DND-41 (cell line): ENCODE measurements around the gene ZNF675.
A peak's percentile ranks its signal among the peaks of the same experiment; 100 is the strongest.
"Not testable (repeated sequence)": the region's sequence is repeated elsewhere in the genome, so short reads cannot be mapped to it uniquely, and the experiment has no call there.

Source experiments
- ATAC-seq: fragments of 200-7000 bp; cut with Tn5 transposase; 3 replicates; pipeline ENCODE4 v1.9.1; 2021; ENCODE audit warnings: low read depth; ENCODE audit not compliant: insufficient read depth
- DNase-seq: peaks from one replicate; pipeline ENCODE4 v3.0.0-alpha.2; 2020
- H2AFZ ChIP-seq: 2 replicates; pipeline ENCODE4 v1.6.0; 2012; ENCODE audit warnings: low read depth, low read length
- H3K27ac ChIP-seq: 2 replicates; pipeline ENCODE4 v1.5.1; 2012; ENCODE audit warnings: low read length, inconsistent platforms
- H3K27me3 ChIP-seq: fragments of 200-600 bp; sonication (generic); 2 replicates; pipeline ENCODE4 v1.6.0; 2012; ENCODE audit warnings: low read length, mild to moderate bottlenecking, inconsistent platforms; ENCODE audit not compliant: insufficient read depth, poor library complexity
- H3K36me3 ChIP-seq: 2 replicates; pipeline ENCODE4 v1.5.1; 2012; ENCODE audit warnings: low read length, inconsistent platforms; ENCODE audit not compliant: insufficient read depth
- H3K4me1 ChIP-seq: 2 replicates; pipeline ENCODE4 v1.5.1; 2012; ENCODE audit warnings: mild to moderate bottlenecking, low read length; ENCODE audit not compliant: insufficient read depth
- H3K4me2 ChIP-seq: 2 replicates; pipeline ENCODE4 v1.6.0; 2012; ENCODE audit warnings: mild to moderate bottlenecking, moderate library complexity, low read length, inconsistent platforms; ENCODE audit not compliant: insufficient read depth
- H3K4me3 ChIP-seq, 2 experiments: fragments of 200-600 bp in 1 of 2; shearing (Covaris generic) in 1 of 2; 2 replicates each; pipeline ENCODE4 v1.5.1; 2012 to 2016; ENCODE audit warnings: inconsistent platforms in 2 of 2, low read length in 2 of 2, mild to moderate bottlenecking in 2 of 2, low read depth in 1 of 2, moderate library complexity in 1 of 2
- H3K79me2 ChIP-seq: 2 replicates; pipeline ENCODE4 v1.6.0; 2012; ENCODE audit warnings: low read length, inconsistent platforms; ENCODE audit not compliant: insufficient read depth
- H3K9ac ChIP-seq: 2 replicates; pipeline ENCODE4 v1.6.0; 2012; ENCODE audit warnings: low read depth, mild to moderate bottlenecking, inconsistent platforms, low read length, moderate library complexity
- H3K9me3 ChIP-seq: 2 replicates; pipeline ENCODE4 v1.5.1; 2012; ENCODE audit warnings: low read length, moderate library complexity, mild to moderate bottlenecking, inconsistent platforms; ENCODE audit not compliant: insufficient read depth, severe bottlenecking
- H4K20me1 ChIP-seq: 2 replicates; pipeline ENCODE4 v1.6.0; 2012; ENCODE audit warnings: low read length; ENCODE audit not compliant: insufficient read depth
- CTCF ChIP-seq: IDR thresholded peaks from 2 replicates; pipeline ENCODE4 v1.5.1; 2012; ENCODE audit warnings: borderline replicate concordance, low read length, moderate library complexity, mild to moderate bottlenecking; ENCODE audit not compliant: poor library complexity, severe bottlenecking; ENCODE audit errors: extremely low read depth

The ZNF675 gene

GRCh38 chr19:23686621-23687423, at the start of gene ZNF675:
TSS of gene ZNF675 (minus strand) at chr19:23687212. CDS start at chr19:23687033, 179 bp downstream.
- peak within 1 kb of the TSS; percentile 89 for H2AFZ ChIP-seq

GRCh38 chr19:23730729-23731465, 43.9 kb upstream of the ZNF675 start:
- not testable (repeated sequence) for H3K4me3 ChIP-seq, H3K4me2 ChIP-seq, H3K27ac ChIP-seq, H2AFZ ChIP-seq, H3K9ac ChIP-seq, H3K36me3 ChIP-seq, H4K20me1 ChIP-seq, H3K79me2 ChIP-seq, H3K27me3 ChIP-seq, H3K9me3 ChIP-seq, H3K4me1 ChIP-seq
- DNase-seq (peak; percentile 41), ATAC-seq (peak; percentile 49)

More at GRCh38 chr19:23686621-23687423, at the start of gene ZNF675:
- Histone ChIP-seq H3K4me3 (peak within 1 kb of the TSS; percentile 77 to 81; a peak in 3 of 4 replicates), H3K4me2 (peak within 1 kb of the TSS; percentile 74; the same call in 1 of the 2 replicates), H3K9me3 (peaks cover 9% of the 10 kb centered on the region), H3K27ac (peak within 1 kb of the TSS; percentile 95), H3K79me2 (peaks cover 51% of the 10 kb centered on the region), H4K20me1 (peaks cover 3% of the 10 kb centered on the region; the same call in 1 of the 2 replicates), H3K36me3 (peaks cover 30% of the 10 kb centered on the region), H3K4me1 (peaks cover 32% of the 10 kb centered on the region), H3K27me3 (no peaks in the 10 kb centered on the region), H3K9ac (peak within 1 kb of the TSS; percentile 92)
- peak; percentile 94 for DNase-seq
- no peak for TF ChIP-seq CTCF
- ATAC-seq = peak; percentile 94

GRCh38 chr19:23724161-23724560, 37.1 kb upstream of the ZNF675 start:
- not testable (repeated sequence) for H3K4me2 ChIP-seq, H2AFZ ChIP-seq, H3K79me2 ChIP-seq, H3K27me3 ChIP-seq, H3K4me1 ChIP-seq, ATAC-seq, H3K4me3 ChIP-seq, DNase-seq, H3K9me3 ChIP-seq, H3K9ac ChIP-seq, H4K20me1 ChIP-seq, H3K27ac ChIP-seq, H3K36me3 ChIP-seq

- H3K27ac ChIP-seq = no peak overlapping the region
- H4K20me1 ChIP-seq = no peaks in the 10 kb centered on the region
- H3K9ac ChIP-seq = no peak overlapping the region
- DNase-seq (no peak), ATAC-seq (no peak)
- H3K4me1 ChIP-seq = no peaks in the 10 kb centered on the region
- TF ChIP-seq CTCF = no peak
- no peaks in the 10 kb centered on the region for H3K79me2 ChIP-seq
- H3K9me3 ChIP-seq = no peaks in the 10 kb centered on the region
- no peak overlapping the region for H3K4me2 ChIP-seq
- no peak overlapping the region for H2AFZ ChIP-seq
- no peaks in the 10 kb centered on the region for H3K36me3 ChIP-seq
- H3K27me3 ChIP-seq = no peaks in the 10 kb centered on the region
- no peak overlapping the region for H3K4me3 ChIP-seq
These were observed 31.8 kb upstream of the ZNF675 start for GRCh38 chr19:23718802-23719201.
